GM21737 (cell line): ENCODE data around the gene SLC43A1.

ENCODE experiments used
- ATAC-seq: cut with Tn5 transposase; IDR thresholded peaks from one replicate; pipeline ENCODE4 v1.9.1; 2021; ENCODE audit warnings: mild to moderate bottlenecking, moderate library complexity; ENCODE audit not compliant: unreplicated experiment

Gene SLC43A1

DNA sequence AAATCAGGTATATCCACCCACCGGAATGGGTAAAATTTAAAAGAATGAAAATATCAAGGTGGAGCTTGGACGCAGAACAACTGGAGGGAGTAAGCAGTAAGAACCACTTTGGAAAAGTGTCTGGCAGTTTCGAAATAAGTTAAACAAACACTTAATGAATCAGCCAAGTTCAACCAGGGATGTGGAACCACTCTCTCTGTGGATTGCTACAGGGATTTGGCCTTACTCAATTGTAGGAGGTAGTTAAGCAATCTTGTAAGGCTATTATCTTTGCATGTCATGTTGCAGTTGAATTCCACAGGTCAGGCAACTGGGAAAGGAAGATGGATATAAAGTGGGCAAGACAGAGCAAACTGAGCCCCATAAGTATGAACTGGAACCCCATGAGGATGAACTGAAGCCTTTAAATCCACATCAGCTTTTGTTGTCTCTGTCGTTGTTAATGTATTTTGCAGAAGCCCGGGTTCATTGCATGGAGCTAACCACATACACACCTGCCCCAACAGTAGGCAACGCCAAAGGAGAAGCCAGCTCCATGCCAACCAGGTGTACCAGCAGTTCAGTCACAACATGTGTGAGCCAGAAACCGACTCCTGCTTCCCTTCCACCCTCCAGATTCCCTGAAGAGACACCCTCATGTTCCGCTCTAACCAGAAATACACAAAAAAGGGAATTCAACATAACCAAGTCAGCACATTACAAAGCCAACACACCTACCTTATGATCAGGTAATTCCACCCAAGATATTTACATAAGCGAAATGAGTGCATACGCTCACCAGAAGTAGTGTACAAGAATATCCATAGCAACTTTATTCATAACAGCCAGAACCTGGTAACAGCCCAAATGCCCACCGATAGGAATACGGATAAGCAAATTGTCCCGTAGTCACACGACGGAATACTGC, 80.6 kb downstream of the SLC43A1 start:
- ATAC-seq = no peak
